Heart left ventricle (tissue), 13 donors: ENCODE measurements around the gene NIT2.

Experiments
- CTCF ChIP-seq, 12 donors: fragments of 200-600 bp; sonication (generic) in 4 of 12; IDR thresholded peaks; one replicate each; pipeline versions ENCODE4 v1.5.0 to v1.8.0; 2018 to 2022; ENCODE audit warnings: antibody characterized with exemption in 12 of 12, mild to moderate bottlenecking in 5 of 12
- POLR2A ChIP-seq, 2 donors: fragments of 450-650 bp; IDR thresholded peaks; one replicate each; pipeline ENCODE4 v1.6.1; 2017; ENCODE audit warnings: antibody characterized with exemption in 2 of 2, mild to moderate bottlenecking in 2 of 2, moderate library complexity in 2 of 2
- donor health status: ischemic (EF 13 %, LVEDD 7.1; RV severe dilation, severe dysfunction).
- donor health status: DM: no; HTN: yes; CAD: no.
- donor health status: DM: no; HTN: no; CAD: no.
- donor health status: ischemic (EF 25% LVEDD 6.9; RV normal size, moderate dysfunction).
- donor health status: ischemic (EF 25% LVEDD 5.7; RV mildly dilated, moderate dysfunction).
- donor health status: ischemic (EF 35%, LVEDD 5.7; RV mildly dilated, moderate dysfunction).
- donor health status: nonischemic (EF 11% LVEDD 7.7; RV severe dilation, severe dysfunction).
- donor health status: DM: yes; HTN: yes; CAD: no.
- donor health status: PGD.
- donor health status: ischemic (EF 29% LVEDD 5.4; RV normal size, mild dysfunction).
- donor health status: nonischemic (EF 23%, LVEDD 6.1; RV moderate dilation, normal function).

DNA sequence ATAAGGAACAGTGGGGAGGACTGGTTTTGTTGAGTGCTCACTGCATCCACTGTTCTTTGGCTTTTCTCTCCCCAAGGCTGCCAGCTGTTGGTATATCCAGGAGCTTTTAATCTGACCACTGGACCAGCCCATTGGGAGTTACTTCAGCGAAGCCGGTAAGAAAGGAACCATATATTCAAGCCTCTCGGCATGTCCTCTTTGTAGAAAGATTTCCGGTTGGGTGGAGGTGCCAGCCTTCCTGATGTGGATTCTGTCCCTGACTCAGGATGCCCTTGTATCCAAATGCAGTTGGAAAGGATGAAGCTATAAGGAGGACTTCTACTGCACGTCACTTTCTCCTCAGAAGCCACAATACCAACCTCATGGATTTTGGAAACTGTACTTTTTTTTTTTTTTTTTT, 14.2 kb downstream of the NIT2 start:
- no peak for TF ChIP-seq CTCF (IDR thresholded peaks at IDR 0.05)
- TF ChIP-seq POLR2A (IDR thresholded peaks at IDR 0.05), result no peak
